Measurements from ENCODE around the gene CASZ1.

- TF ChIP-seq CTCF (IDR thresholded peaks at IDR 0.05): no peak
- no peak for TF ChIP-seq POLR2A (IDR thresholded peaks at IDR 0.05)
Observed at GRCh38 chr1:10829067-10829818, 32.8 kb upstream of the CASZ1 start.

Data from thyroid gland (tissue), 4 donors.